ENCODE results near the gene NRG2.

- TF ChIP-seq POLR2A (IDR thresholded peaks at IDR 0.05; ENCODE audit: low read length), result no peak
- no peak for TF ChIP-seq CTCF (IDR thresholded peaks at IDR 0.05)
- no peak for TF ChIP-seq POLR2AphosphoS2 (conservative IDR thresholded peaks at IDR 0.05; ENCODE audit: low read length)
- no peak for TF ChIP-seq SMC3 (IDR thresholded peaks at IDR 0.05)
- no peak for TF ChIP-seq EP300 (IDR thresholded peaks at IDR 0.05)
- TF ChIP-seq CHD2 (IDR thresholded peaks at IDR 0.05; ENCODE audit: low read length, partially characterized antibody), result no peak
- no peak for TF ChIP-seq PBX3 (IDR thresholded peaks at IDR 0.05)
- TF ChIP-seq ZFP36 (IDR thresholded peaks at IDR 0.05; ENCODE audit: borderline replicate concordance, partially characterized antibody), result no peak
- no peak for TF ChIP-seq RCOR1 (IDR thresholded peaks at IDR 0.05; ENCODE audit: low read depth, low read length)
- no peak for TF ChIP-seq REST (IDR thresholded peaks at IDR 0.05)
- no peak for TF ChIP-seq HMGXB4 (CRISPR knock-in tag; IDR thresholded peaks at IDR 0.05; ENCODE audit: borderline replicate concordance)
- no peak for TF ChIP-seq EHF (CRISPR knock-in tag; IDR thresholded peaks at IDR 0.05)
- TF ChIP-seq PHF8 (IDR thresholded peaks at IDR 0.05; ENCODE audit: borderline replicate concordance, low read depth), result no peak
- TF ChIP-seq CEBPB (IDR thresholded peaks at IDR 0.05), result no peak
Observed at GRCh38 chr5:139869042-139869790, 173.9 kb downstream of the NRG2 start.

All from A549 (cell line).